ENCODE measurements around the gene CCL25. TPM values are rescaled to one million over a fixed set of nuclear protein-coding genes. Genes with fewer than 3 reads are reported as not detected.

CCL25 gene
- total RNA-seq, 1 experiment from 2014 or later: not detected

DNA sequence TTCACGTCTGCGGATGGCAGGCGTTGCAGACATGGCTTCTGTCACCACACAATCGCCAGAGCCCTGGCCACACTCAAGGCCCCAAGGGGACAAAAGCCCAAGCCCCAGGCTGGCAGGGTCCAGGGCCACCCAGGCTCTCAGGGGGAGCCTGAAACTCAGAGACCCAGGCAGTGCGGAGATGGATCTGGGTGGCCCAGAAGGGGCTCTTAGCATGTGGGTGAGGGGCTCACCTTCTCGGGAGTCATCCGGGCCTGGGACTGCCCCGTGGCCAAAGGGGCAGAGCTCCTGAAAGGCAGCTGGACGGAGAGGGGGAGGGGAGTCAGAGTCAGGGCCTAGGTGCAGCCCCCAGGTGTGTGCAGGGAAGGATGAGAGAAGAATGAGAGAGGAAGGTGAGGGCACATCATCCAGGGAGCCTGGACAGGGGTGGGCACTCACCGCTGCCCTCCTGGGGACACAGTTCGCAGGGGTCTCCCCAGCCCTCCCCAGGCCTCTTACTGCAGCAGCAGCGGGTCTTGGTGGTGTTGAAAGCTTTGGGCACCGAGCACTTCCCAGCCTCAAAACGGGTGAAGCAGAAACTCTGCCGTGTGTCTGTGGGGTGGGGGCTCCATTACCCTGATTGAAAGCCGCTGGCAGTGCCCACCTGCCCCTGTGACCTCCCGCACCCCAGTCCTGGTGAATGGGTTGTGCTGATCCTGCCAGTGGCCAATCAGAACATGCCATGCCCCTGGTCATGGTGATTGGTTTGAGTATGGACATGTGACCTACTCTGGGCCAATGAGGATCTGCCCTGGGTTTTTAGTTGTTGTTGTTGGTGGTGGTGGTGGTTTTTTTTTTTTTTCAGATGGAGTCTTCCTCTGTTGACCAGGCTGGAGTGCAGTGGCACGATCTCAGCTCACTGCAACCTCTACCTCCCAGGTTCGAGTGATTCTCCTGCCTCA lies 37.4 kb downstream of the CCL25 start:
- Mint-ChIP-seq H3K9me3 (ENCODE audit: low read depth, unreplicated experiment) (no peaks in the 10 kb centered on the region), H3K36me3 (ENCODE audit: insufficient read depth, unreplicated experiment) (no peaks in the 10 kb centered on the region), H3K27me3 (ENCODE audit: unreplicated experiment) (no peaks in the 10 kb centered on the region), H3K4me3 (ENCODE audit: low read depth, unreplicated experiment) (no peak overlapping the region), H3K27ac (ENCODE audit: unreplicated experiment) (no peak overlapping the region), H3K4me1 (ENCODE audit: low read depth, unreplicated experiment) (no peaks in the 10 kb centered on the region)
- no peak for TF ChIP-seq CTCF (IDR thresholded peaks at IDR 0.05; ENCODE audit: unreplicated experiment)
- CTCF ChIA-PET: no interaction called here
- intact Hi-C loops (cut with micrococcal nuclease; ENCODE audit: unreplicated experiment): no loop called here
- BruUV-seq (replicated peaks): no TSS peak
- no peak for DNase-seq

- intact Hi-C loops (cut with micrococcal nuclease; ENCODE audit: unreplicated experiment): no loop called here
- BruUV-seq (replicated peaks): no TSS peak
- no peak for DNase-seq
- H3K4me3 Mint-ChIP-seq (ENCODE audit: low read depth, unreplicated experiment): no peak overlapping the region
- no peaks in the 10 kb centered on the region for H3K9me3 Mint-ChIP-seq (ENCODE audit: low read depth, unreplicated experiment)
- no peaks in the 10 kb centered on the region for H3K36me3 Mint-ChIP-seq (ENCODE audit: insufficient read depth, unreplicated experiment)
- CTCF ChIA-PET: interaction anchor here (0.7 kb wide), 1 partner anchor 15 kb away, joined by 4 read pairs; no protein-coding TSS in a partner anchor
- no peaks in the 10 kb centered on the region for H3K4me1 Mint-ChIP-seq (ENCODE audit: low read depth, unreplicated experiment)
- H3K27me3 Mint-ChIP-seq (ENCODE audit: unreplicated experiment): no peaks in the 10 kb centered on the region
- TF ChIP-seq CTCF (IDR thresholded peaks at IDR 0.05; ENCODE audit: unreplicated experiment): no peak
- H3K27ac Mint-ChIP-seq (ENCODE audit: unreplicated experiment): no peak overlapping the region
Measured at GRCh38 chr19:8090950-8091349, 38.4 kb downstream of the CCL25 start.

- CTCF ChIA-PET: no interaction called here
- intact Hi-C loops (cut with micrococcal nuclease; ENCODE audit: unreplicated experiment): no loop called here
- Mint-ChIP-seq H3K9me3 (ENCODE audit: low read depth, unreplicated experiment) (no peaks in the 10 kb centered on the region), H3K4me3 (ENCODE audit: low read depth, unreplicated experiment) (no peak overlapping the region), H3K4me1 (ENCODE audit: low read depth, unreplicated experiment) (no peaks in the 10 kb centered on the region), H3K36me3 (ENCODE audit: insufficient read depth, unreplicated experiment) (no peaks in the 10 kb centered on the region), H3K27ac (ENCODE audit: unreplicated experiment) (no peak overlapping the region), H3K27me3 (ENCODE audit: unreplicated experiment) (peaks cover 14% of the 10 kb centered on the region)
- no peak for TF ChIP-seq CTCF (IDR thresholded peaks at IDR 0.05; ENCODE audit: unreplicated experiment)
- DNase-seq: no peak
- BruUV-seq (replicated peaks): no TSS peak
Measured at GRCh38 chr19:8093740-8094139, 41.2 kb downstream of the CCL25 start.

- no peak for DNase-seq
- H3K4me3 Mint-ChIP-seq (ENCODE audit: low read depth, unreplicated experiment): no peak overlapping the region
- no peak overlapping the region for H3K27ac Mint-ChIP-seq (ENCODE audit: unreplicated experiment)
- no peaks in the 10 kb centered on the region for H3K36me3 Mint-ChIP-seq (ENCODE audit: insufficient read depth, unreplicated experiment)
- H3K27me3 Mint-ChIP-seq (ENCODE audit: unreplicated experiment): peaks cover 14% of the 10 kb centered on the region
- H3K4me1 Mint-ChIP-seq (ENCODE audit: low read depth, unreplicated experiment): no peaks in the 10 kb centered on the region
- CTCF ChIA-PET: no interaction called here
- intact Hi-C loops (cut with micrococcal nuclease; ENCODE audit: unreplicated experiment): no loop called here
- no TSS peak for BruUV-seq (replicated peaks)
- no peaks in the 10 kb centered on the region for H3K9me3 Mint-ChIP-seq (ENCODE audit: low read depth, unreplicated experiment)
- TF ChIP-seq CTCF (IDR thresholded peaks at IDR 0.05; ENCODE audit: unreplicated experiment): no peak
Measured at GRCh38 chr19:8094336-8094735, 41.8 kb downstream of the CCL25 start.
